ENCODE data around the gene LILRB4.

LILRB4 gene

GRCh38 chr19:54644056-54644455, 18.7 kb upstream of the LILRB4 start:
- no peak overlapping the region for H3K4me3 ChIP-seq (ENCODE audit: low read depth, low read length)
- no peak for TF ChIP-seq CTCF (IDR thresholded peaks at IDR 0.05; ENCODE audit: insufficient read depth, low read length, missing control alignments)
- ChIA-PET CTCF (no interaction called here), POLR2A (no interaction called here)
- no peak for DNase-seq (ENCODE audit: low read depth, low spot score)

GRCh38 chr19:54646331-54646841, 16.4 kb upstream of the LILRB4 start:
- ChIA-PET CTCF (no interaction called here), POLR2A (no interaction called here)
- no peak for TF ChIP-seq CTCF (IDR thresholded peaks at IDR 0.05; ENCODE audit: insufficient read depth, low read length, missing control alignments)
- H3K4me3 ChIP-seq (ENCODE audit: low read depth, low read length): no peak overlapping the region
- DNase-seq (ENCODE audit: low read depth, low spot score): no peak

- POLR2A ChIA-PET: no interaction called here
- no peak for TF ChIP-seq CTCF (IDR thresholded peaks at IDR 0.05; ENCODE audit: insufficient read depth, low read length, missing control alignments)
- CTCF ChIA-PET: no interaction called here
- no peak overlapping the region for H3K4me3 ChIP-seq (ENCODE audit: low read depth, low read length)
- DNase-seq (ENCODE audit: low read depth, low spot score): no peak
These were observed 14.7 kb upstream of the LILRB4 start for GRCh38 chr19:54648129-54648528.

- CTCF ChIA-PET: no interaction called here
- TF ChIP-seq CTCF (IDR thresholded peaks at IDR 0.05; ENCODE audit: insufficient read depth, low read length, missing control alignments): no peak
- no peak overlapping the region for H3K4me3 ChIP-seq (ENCODE audit: low read depth, low read length)
- no peak for DNase-seq (ENCODE audit: low read depth, low spot score)
- POLR2A ChIA-PET: no interaction called here
These were observed 12.6 kb upstream of the LILRB4 start for GRCh38 chr19:54650108-54650655.

GRCh38 chr19:54653181-54653809, 9.5 kb upstream of the LILRB4 start:
- ChIA-PET POLR2A (no interaction called here), CTCF (no interaction called here)
- no peak overlapping the region for H3K4me3 ChIP-seq (ENCODE audit: low read depth, low read length)
- TF ChIP-seq CTCF (IDR thresholded peaks at IDR 0.05; ENCODE audit: insufficient read depth, low read length, missing control alignments): peak; percentile 10
- DNase-seq (ENCODE audit: low read depth, low spot score): no peak

- ChIA-PET CTCF (no interaction called here), POLR2A (no interaction called here)
- no peak for TF ChIP-seq CTCF (IDR thresholded peaks at IDR 0.05; ENCODE audit: insufficient read depth, low read length, missing control alignments)
- DNase-seq (ENCODE audit: low read depth, low spot score): no peak
- no peak overlapping the region for H3K4me3 ChIP-seq (ENCODE audit: low read depth, low read length)
These were observed 8.1 kb upstream of the LILRB4 start for GRCh38 chr19:54654447-54655321.

Measured in AG04449 (cell line).